DMS53 treated with DMSO at 0.1 percent for 48 hours (cell line): ENCODE measurements around the gene ME3.

ENCODE experiments used
- DNase-seq: peaks from one replicate; lab custom pipeline; 2025; ENCODE audit not compliant: unreplicated experiment; lab: John Stamatoyannopoulos, UW

The ME3 gene

GRCh38 chr11:86395061-86395551, 277.3 kb downstream of the ME3 start:
- DNase-seq = no peak
